Stimulated activated naive CD8-positive, alpha-beta T cell treated with anti-CD3 and anti-CD28 coated beads, Interleukin-15, Interleukin-2, amounts not matched to agents 100 U/mL and 50 U/mL, for 24 hours (primary cell): ENCODE results near the gene SRD5A1.
"Not testable (repeated sequence)": the region's sequence is repeated elsewhere in the genome, so short reads cannot be mapped to it uniquely, and the experiment has no call there.

Source experiments
- ATAC-seq: fragments of 150-1000 bp; cut with Tn5 transposase; one replicate; pipeline ENCODE4 v1.10.0; 2021
- DNase-seq: peaks from one replicate; pipeline ENCODE4 v3.0.0; 2021

SRD5A1 gene

DNA sequence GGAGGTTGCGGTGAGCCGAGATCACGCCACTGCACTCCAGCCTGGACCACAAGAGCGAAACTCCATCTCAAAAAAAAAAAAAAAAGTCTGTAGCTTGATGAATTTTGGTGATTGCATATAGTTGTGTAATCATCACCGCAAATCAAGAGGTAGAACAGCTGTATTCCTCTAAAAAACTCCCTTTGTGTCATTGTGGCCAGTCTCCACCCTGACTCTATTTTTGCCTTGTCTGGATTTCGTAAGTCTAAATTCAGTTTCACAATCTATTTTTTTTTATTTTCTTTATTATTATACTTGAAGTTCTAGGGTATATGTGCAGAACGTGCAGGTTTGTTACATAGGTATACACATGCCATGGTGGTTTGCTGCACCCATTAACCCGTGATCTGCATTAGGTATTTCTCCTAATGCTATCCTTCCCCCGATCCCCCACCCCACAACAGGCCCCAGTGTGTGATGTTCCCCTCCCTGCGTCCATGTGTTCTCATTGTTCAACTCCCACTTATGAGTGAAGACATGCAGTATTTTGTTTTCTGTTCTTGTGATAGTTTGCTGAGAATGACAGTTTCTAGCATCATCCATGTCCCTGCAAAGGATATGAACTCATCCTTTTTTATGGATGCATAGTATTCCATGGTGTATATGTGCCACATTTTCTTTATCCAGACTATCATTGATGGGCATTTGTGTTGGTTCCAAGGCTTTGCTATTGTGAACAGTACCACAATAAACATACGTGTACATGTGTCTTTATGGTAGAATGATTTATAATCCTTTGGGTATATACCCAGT lies 12.5 kb downstream of the SRD5A1 start:
- not testable (repeated sequence) for ATAC-seq, DNase-seq

DNA sequence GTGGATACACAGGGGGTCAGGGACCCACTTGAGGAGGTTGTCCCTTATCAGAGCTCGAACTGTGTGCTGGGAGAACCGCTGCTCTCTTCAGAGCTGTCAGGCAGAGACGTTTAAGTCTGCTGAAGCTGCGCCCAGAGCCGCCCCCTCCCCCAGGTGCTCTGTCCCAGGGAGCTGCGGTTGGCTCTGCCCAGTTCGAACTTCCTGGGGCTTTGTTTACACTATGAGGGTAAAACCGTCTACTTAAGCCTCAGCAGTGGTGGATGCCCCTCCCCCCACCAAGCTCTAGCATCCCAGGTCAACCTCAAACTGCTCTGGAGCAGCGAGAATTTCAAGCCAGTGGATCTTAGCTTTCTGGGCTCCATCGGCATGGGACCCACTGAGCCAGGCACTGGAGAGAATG lies 15.9 kb downstream of the SRD5A1 start:
- DNase-seq, result no peak
- no peak for ATAC-seq

GRCh38 chr5:6649681-6650080 lies 16.4 kb downstream of the SRD5A1 start:
- DNase-seq (no peak), ATAC-seq (no peak)

DNA sequence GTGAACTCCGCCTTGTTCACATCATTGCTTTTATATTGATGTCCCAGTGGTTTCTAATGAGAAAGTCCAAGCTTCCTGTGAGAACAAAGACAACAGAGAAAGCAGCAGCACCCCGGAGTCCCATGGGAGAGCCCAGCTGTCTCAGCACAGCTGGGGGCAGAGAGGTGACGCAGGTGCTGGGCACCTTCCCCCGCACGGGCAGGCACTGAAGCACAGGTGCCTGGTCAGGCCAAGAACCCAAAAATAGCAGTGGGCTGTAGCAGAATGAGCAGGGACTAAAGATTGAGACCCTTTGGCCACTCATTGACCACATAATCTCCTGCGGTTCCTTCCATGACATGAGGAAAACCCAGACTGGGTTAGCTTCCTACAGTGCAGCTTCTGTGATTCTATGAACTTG lies 18.8 kb downstream of the SRD5A1 start:
- no peak for ATAC-seq
- DNase-seq, result no peak

DNA sequence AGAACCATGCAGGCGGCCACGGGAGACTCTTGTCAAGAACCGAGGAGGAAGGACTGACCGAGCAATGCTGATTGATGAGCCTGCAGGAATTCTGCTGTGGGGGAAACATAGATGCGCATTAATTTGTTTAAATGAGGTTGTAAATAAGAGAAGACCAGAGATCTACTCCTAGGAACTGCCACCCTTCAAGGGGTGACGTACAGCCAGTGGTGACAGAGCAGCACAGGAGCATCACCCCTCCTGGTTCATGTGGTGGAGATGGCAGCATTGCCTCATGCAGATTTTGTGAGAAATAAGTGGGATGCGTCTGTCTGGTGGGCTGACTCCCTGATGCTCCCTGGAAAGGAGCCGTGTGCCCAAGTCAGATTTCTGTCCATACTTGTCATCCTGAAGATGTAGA lies 22.2 kb downstream of the SRD5A1 start:
- no peak for ATAC-seq

GRCh38 chr5:6656680-6657079 lies 23.4 kb downstream of the SRD5A1 start:
- no peak for DNase-seq
- no peak for ATAC-seq

More for the DNA sequence above, 22.2 kb downstream of the SRD5A1 start:
- no peak for DNase-seq

DNA sequence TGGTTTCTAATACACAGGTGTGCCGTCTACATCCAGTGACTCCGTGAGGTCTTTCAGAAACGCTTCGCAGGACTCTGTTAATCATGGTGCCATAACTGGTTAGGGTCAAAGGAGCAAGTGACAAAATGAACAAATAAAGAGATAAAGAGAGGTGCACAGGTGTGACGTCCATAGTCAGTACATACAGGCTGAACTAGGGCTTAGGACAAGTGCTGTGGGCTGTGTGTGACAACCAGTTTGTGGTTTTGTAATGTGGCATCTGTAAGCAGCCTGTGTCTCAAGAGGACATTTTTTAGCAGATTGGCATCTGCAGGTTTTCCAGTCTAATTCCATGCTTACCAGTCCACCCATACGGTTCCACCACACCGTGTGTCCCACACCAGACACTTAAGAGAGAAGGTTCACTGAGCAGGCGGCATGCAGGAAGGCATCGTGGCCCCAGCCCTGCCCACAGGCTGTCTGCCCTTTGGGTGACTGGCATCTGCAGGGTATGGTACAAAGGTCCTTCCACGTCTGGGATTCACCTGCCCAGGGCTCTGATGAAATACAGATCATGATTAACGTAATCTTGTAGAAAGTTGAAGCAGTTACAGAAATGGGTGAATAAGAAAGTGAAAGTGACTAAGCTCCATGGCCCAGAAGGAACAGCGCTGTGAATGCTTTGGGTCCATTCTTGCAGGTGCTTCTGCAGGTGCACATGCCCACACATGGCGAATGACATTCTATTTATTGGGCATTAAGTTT lies 26.9 kb downstream of the SRD5A1 start:
- DNase-seq (no peak), ATAC-seq (peak; percentile 62)

GRCh38 chr5:6660688-6661087 lies 27.4 kb downstream of the SRD5A1 start:
- no peak for DNase-seq
- ATAC-seq, result peak; percentile 28

GRCh38 chr5:6666762-6667161 lies 33.5 kb downstream of the SRD5A1 start:
- no peak for DNase-seq
- no peak for ATAC-seq

DNA sequence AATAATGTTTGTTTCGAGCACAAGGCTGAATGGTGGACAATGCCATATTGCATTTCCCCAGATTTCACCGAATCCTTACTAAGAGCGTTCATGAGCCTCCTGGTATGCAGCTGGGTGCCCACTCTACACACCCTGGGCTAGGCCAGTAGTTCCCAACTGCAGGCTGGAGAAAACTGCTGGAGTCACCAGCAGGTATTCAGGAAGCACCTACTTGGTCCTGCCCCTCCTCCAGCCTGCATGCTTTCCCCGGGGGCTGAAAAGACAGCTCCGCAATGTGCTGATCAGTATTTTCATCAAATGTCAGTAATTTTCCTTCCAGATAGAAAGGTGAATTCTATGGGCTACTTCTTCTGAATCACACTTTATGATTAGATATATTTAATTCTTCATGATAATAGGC lies 34.4 kb downstream of the SRD5A1 start:
- ATAC-seq, result no peak
- DNase-seq, result no peak

DNA sequence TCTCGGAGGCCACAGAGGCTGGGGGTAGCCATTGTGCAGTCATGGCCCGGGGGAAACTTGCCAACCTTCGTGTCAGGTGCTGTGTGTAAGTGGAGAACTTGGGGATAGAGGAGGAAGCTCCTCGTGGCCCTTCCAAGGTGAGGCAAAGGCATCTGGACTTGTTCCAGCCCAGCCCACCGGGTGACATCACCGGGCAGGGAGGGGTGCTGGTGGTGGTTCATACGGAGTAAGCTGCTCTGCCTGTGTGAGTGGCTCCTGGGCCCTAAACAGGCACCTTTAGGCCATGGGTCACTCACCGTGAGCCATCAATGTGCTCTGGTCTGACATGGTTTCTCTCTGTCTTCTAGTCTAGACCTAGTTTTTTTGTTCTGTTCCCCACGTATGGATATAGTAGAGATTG lies 35.5 kb downstream of the SRD5A1 start:
- ATAC-seq, DNase-seq: not testable (repeated sequence)

GRCh38 chr5:6673031-6673430 lies 39.8 kb downstream of the SRD5A1 start:
- no peak for ATAC-seq
- DNase-seq, result no peak

- DNase-seq, result no peak
- no peak for ATAC-seq
Observed at GRCh38 chr5:6673963-6674362, 40.7 kb downstream of the SRD5A1 start.

- ATAC-seq (no peak), DNase-seq (no peak)
Observed at GRCh38 chr5:6674421-6674820, 41.2 kb downstream of the SRD5A1 start.

DNA sequence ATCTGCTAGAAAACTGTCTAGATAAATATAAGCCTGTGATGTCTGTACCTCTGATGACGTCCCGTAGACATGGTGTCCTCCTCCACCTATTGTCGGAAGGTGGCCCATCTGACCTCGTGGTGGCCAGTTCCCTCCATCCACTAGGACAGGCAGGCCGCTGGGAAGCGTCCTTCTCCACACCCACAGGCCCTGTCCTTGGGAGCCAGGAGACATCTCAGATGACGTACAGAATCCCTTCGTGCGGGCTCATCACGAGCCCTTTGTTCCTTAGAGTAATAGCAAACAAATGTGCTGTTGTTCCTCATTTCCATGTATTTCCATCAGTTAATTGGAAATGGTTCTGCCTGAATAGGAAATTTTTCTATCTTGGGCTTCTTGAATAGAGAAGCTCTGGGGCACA lies 41.6 kb downstream of the SRD5A1 start:
- no peak for DNase-seq
- ATAC-seq, result no peak

- DNase-seq (no peak), ATAC-seq (no peak)
Observed at GRCh38 chr5:6675784-6676491, 42.7 kb downstream of the SRD5A1 start.

GRCh38 chr5:6676702-6677101 lies 43.5 kb downstream of the SRD5A1 start:
- DNase-seq (no peak), ATAC-seq (no peak)

DNA sequence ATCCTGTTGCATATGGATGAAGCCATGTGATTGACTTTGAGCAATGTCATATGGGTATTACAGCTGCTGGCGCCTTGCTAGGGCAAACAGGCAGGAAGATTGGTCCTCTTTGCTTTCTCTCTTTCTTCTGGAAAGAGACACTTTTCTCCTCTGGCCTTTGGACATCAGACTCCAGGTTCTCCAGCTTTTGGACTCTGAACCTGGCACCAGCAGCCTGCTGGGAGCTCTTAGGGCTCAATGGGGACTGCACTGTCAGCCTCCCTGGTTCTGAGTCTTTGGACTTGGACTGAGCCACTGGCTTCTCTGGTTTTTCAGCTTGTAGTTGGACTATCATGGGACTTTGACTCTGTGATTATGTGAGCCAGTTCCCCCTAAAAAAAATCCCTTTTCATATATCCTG lies 45.1 kb downstream of the SRD5A1 start:
- ATAC-seq, result no peak
- no peak for DNase-seq

- no peak for DNase-seq
Observed at GRCh38 chr5:6680922-6681321, 47.7 kb downstream of the SRD5A1 start.

GRCh38 chr5:6681682-6682081 lies 48.4 kb downstream of the SRD5A1 start:
- no peak for ATAC-seq

More at GRCh38 chr5:6680922-6681321, 47.7 kb downstream of the SRD5A1 start:
- ATAC-seq, result no peak

GRCh38 chr5:6682239-6682638 lies 49.0 kb downstream of the SRD5A1 start:
- no peak for ATAC-seq
- no peak for DNase-seq

More at GRCh38 chr5:6681682-6682081, 48.4 kb downstream of the SRD5A1 start:
- no peak for DNase-seq

GRCh38 chr5:6683241-6683640 lies 50.0 kb downstream of the SRD5A1 start:
- DNase-seq (no peak), ATAC-seq (no peak)

- no peak for ATAC-seq
- DNase-seq, result no peak
Observed at GRCh38 chr5:6684075-6684474, 50.8 kb downstream of the SRD5A1 start.
